GM18858 (cell line): Measurements from ENCODE around the gene TRIM17.

ENCODE experiments used
- ATAC-seq: cut with Tn5 transposase; IDR thresholded peaks from one replicate; pipeline ENCODE4 v1.9.1; 2021; ENCODE audit not compliant: unreplicated experiment

The TRIM17 gene

DNA sequence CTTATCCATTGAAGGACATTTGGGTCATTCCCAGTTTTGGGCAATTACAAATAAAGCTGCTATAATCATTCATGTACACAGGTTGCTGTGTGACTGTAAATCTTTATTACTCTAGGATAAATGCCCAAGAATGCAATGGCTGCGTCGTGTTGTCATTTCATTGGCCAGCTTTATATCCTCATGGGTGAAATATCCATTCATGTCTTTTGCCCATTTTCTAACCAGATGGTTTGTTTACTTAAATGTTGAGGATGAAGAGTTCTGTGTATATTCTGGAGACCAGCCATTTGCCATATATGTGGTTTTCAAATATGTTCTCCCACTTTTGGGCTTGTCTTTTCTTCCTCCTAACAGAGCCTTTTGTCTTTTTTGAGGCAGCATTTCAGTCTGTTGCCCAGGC lies 35.3 kb downstream of the TRIM17 start:
- no peak for ATAC-seq

DNA sequence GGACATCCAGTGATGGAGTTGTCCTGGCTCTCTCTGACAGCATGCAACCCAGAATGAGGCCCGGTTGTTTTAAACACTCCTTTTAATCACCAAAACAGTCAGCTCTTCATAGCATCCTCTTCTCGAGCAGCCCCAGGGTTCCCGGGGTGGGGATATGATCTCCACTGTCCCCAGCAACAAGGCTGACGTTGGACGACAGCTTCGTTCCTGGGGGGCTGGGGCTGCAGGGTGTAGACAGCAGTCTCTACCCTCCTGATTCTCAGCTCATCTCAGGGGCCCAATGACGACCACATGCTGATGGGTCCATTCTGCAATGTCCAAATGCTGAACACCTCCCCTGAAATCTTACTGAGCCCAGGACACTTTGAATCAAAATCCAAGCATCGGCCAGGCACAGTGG lies 37.0 kb downstream of the TRIM17 start:
- ATAC-seq, result no peak

DNA sequence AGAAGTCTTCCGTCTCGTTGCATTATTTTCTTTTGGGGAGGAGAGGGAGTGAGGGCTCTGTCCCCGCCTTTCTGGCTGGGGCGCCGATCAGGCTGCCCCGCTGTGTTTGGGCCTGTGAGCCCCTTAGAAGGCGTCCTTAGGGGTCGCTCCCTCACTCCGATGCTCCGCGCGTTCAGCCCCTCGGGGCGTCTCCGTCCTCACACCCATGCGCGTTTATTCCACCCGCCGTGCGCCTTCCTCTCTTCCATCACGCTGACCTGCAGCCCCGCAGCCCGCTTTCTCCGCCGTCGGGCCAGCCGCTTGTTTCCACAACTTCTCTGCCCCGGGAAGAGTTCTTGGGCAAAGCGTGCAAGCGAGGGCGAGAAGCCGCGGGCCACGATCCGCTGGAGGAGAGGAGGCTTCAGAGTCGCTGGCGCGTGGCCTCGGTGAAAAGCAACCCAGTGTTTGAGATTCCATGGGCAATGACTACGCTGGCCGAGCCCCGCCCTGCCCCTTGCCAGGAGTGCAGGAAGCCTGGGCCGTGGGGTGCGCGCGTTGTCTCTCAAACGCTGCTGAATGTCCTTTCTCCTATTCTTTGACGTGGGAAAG lies 37.7 kb downstream of the TRIM17 start:
- no peak for ATAC-seq

DNA sequence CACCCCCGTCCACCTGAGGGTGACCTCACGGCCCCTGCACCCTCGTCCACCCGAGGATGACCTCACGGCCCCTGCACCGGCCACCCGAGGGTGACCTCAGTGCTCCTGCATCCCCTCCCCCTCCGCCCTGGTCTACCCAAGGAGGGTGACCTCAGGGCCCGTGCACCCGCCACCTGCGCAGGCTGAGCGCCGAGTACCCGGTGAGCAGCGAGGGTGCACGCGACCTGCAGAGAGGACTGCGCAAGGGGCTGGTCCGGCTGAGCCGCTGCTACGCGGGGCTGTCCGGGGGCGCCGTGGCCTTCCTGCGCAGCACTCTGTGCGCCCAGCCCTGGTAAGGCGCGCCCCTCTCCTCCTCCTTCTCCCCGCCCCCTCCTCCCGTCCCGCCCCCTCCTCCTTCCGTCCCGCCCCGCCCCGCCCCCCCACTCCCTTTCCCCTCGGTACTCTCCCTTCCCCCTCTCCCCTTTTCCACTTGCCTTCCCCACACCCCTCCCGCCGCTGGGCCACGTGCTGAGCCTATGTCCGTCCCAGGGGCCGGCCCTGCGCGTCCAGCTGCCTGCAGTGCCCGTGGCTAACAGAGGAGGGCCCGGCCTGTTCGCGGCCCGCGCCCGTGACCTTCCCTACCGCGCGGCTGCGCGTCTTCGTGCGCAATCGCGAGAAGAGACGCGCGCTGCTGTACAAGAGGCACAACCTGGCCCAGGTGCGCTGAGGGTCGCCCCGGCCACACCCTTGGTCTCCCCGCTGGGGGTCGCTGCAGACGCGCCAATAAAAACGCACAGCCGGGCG lies 38.4 kb downstream of the TRIM17 start:
- ATAC-seq, result no peak

DNA sequence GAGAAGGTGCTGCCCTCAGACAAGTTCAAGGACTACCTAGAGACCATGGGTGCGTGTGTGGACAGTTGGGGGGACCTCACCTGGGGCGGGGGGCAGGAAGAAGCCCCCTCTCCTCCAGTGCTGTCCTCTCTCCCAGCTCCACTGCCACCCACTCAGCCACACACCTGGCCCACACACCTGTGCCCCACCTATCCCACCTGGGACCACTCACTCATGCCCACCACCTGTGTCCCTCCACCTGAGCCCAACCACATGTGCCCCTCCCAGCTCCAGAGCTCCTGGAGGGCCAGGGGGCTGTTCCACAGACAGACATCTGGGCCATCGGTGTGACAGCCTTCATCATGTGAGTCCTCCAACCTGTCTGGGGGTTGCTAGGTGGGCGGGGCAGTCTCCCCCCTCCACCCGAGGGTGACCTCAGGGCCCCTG lies 39.0 kb downstream of the TRIM17 start:
- ATAC-seq, result no peak

DNA sequence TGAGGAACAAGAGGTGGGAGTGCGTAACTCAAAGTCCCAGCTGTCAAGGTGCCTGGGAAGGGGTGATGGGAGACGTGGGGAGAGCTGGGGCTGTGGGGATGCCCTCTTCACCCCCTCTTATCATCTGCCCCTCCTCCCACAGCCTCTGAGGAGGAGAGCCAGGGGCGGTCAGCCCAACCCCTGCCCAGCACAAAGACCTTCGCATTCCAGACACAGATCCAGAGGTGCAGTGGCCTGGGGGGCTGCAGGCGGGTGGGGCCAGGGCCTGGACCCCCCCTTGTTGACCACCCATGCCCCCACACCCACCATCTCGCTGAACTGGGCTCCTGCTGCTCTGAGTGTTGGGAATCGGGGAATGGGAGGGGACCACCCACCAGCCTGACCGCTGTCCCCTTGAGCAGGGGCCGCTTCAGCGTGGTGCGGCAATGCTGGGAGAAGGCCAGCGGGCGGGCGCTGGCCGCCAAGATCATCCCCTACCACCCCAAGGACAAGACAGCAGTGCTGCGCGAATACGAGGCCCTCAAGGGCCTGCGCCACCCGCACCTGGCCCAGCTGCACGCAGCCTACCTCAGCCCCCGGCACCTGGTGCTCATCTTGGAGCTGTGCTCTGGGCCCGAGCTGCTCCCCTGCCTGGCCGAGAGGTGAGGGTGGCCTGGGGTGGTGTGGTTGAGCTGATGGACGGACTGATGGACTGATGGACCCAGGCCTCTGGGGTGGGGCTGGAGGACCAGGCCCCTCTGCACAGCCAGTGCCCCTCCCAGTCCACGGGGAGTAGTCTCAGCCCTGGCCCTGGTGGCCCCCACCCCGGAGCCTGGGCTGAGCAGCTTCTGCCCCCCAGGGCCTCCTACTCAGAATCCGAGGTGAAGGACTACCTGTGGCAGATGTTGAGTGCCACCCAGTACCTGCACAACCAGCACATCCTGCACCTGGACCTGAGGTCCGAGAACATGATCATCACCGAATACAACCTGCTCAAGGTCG lies 39.7 kb downstream of the TRIM17 start:
- ATAC-seq, result no peak

DNA sequence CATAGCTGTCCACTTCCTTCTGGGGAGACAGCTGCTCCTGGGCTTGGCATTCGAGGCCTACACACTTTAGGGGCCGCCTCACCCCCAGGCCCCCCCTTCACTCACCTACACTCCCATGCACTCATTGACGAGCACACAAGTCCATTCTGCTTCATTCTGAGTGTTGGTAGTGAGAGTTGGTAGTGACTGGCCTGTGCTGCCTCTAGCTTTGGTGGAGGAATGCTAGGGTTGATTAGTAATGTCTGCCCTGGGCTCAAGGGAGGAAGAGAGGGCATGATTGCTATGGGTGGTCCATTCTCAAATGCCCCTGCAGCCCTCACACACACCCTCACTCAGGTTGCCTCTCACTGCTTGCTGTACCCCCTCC lies 40.4 kb downstream of the TRIM17 start:
- no peak for ATAC-seq

DNA sequence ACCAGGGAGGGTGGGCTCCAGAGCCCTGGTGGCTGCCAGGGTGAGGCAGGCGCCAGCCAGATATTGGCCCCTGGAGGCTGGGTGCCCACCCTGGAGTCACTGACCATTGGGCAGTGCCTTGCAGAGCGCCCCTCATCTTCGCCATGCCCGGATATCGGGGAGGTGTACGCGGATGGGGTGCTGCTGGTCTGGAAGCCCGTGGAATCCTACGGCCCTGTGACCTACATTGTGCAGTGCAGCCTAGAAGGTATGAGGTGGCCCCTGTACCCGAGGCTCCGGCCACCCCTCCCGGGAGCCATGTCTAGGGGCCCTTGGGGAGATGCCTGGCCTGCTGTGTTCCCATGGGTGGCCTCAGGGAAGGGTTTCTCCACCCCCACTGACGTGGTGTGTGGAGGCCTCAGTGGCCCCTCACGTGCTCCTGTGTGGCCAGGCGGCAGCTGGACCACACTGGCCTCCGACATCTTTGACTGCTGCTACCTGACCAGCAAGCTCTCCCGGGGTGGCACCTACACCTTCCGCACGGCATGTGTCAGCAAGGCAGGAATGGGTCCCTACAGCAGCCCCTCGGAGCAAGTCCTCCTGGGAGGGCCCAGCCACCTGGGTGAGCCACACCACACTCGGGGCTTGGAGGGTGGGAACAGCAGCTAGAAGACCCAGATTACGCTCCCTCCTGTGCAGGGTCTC lies 40.9 kb downstream of the TRIM17 start:
- ATAC-seq, result no peak

DNA sequence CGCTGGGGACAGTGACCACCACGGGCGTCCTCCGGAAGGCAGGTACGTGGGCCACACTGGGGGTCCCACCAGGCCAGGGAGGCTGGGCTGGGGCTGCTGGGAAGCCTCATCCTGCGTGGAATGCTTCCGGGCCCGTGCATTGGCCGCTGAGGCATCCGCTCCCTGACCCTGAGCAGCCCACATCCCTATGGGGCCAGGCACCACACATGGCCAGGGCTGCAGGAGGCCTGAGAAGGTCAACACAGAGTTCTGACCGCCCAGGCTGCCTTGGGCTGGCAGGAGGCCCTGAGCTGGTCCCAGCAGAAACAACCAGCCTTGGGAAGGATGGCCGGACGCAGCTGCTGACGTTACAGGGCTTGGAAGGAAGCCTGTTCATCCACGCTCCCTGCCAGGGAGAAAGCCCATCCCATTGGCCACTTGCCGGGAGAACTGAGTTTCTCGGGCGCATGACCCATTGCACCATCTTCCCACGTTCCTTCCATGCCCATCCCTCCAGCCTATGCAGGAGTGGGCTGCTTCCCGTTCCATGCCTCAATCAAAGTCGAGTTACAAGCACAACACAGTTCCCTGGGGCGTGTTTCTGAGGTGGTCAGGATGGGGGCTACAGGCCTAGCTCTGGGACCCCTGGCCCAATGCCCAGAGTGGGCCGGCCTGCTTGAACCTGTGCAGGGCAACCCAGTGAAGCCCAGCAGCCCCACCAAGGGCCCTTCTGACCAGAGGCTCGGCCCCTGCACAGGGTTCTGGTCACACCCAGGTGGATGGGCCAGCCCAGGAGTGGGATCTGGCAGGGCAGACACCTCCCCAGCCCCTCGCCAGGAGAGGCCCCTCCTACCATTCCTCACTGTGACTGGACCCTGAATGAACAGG lies 41.7 kb downstream of the TRIM17 start:
- ATAC-seq, result no peak

DNA sequence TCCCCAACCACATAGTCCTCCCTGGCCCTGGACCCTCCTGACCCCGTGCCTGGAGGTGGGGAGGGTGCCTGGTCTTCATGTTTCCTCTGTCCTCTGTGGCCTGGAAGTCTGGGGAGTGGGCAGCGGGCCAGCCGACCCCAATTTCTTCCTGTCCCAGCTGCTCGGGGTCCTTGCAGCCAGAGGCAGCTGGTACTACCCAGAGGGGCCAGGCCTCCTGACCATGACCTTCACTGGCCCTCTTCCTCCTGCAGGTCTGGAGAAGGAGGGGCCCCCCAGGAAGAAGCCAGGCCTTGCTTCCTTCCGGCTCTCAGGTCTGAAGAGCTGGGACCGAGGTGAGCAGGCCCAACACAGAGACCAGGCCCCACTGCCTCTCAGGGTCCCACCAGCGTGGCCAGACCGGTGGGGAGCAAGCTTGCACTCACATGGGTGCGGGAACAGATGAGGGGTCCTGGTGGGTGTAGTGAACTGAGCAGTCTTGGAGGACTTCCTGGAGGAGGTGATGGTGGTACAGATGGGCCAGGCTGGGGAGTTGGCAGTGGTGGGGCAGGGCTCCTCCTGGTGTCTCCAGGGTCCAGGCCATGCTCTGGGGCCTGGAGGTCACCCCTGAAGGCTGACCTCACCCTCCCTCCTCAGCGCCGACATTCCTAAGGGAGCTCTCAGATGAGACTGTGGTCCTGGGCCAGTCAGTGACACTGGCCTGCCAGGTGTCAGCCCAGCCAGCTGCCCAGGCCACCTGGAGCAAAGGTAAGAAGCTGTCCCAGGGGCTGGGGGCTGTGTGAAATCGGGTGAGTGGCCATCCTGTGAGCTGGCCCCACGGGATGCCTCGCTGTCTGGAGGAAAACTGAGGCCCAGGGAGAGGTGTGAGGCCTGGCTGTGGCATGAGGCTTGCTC lies 42.7 kb downstream of the TRIM17 start:
- ATAC-seq, result no peak

DNA sequence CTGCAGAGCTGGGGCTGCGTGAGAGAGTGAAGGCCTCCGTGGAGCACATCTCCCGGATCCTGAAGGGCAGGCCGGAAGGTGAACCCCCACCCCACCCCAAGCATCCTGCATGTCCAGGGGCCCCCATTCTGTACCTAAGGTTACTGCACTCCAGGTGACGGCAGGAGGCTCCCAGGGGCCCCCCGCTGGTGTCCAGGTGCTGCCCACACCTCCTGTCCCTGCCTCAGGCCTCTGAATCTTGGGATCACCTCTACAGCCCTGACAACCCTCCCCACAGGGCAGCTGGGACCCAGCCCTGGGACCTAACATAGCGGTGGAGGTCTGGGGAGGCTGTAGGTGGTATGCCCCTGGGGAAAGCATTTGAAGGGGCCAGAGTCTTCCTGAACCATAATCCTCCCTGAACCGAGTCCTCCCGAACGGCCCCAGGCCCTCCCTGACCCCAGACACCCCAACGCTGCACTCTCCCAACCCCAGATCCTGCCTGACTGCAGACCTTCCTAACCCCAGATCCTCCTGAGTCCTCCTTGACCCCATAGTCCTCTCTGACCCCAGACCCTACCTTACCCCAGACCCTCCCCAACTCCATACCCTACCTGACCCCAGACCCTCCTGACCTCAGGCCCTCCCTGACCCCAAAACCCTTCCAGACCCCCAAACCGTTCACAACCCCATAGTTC lies 43.5 kb downstream of the TRIM17 start:
- no peak for ATAC-seq

DNA sequence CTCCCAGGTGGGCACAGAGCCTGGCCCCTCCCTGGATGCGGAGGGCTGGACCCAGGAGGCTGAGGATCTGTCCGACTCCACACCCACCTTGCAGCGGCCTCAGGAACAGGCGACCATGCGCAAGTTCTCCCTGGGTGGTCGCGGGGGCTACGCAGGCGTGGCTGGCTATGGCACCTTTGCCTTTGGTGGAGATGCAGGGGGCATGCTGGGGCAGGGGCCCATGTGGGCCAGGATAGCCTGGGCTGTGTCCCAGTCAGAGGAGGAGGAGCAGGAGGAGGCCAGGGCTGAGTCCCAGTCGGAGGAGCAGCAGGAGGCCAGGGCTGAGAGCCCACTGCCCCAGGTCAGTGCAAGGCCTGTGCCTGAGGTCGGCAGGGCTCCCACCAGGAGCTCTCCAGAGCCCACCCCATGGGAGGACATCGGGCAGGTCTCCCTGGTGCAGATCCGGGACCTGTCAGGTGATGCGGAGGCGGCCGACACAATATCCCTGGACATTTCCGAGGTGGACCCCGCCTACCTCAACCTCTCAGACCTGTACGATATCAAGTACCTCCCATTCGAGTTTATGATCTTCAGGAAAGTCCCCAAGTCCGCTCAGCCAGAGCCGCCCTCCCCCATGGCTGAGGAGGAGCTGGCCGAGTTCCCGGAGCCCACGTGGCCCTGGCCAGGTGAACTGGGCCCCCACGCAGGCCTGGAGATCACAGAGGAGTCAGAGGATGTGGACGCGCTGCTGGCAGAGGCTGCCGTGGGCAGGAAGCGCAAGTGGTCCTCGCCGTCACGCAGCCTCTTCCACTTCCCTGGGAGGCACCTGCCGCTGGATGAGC lies 44.3 kb downstream of the TRIM17 start:
- no peak for ATAC-seq

DNA sequence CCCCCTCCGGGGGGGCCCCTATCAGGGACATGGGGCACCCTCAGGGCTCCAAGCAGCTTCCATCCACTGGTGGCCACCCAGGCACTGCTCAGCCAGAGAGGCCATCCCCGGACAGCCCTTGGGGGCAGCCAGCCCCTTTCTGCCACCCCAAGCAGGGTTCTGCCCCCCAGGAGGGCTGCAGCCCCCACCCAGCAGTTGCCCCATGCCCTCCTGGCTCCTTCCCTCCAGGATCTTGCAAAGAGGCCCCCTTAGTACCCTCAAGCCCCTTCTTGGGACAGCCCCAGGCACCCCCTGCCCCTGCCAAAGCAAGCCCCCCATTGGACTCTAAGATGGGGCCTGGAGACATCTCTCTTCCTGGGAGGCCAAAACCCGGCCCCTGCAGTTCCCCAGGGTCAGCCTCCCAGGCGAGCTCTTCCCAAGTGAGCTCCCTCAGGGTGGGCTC lies 44.9 kb downstream of the TRIM17 start:
- ATAC-seq, result no peak

DNA sequence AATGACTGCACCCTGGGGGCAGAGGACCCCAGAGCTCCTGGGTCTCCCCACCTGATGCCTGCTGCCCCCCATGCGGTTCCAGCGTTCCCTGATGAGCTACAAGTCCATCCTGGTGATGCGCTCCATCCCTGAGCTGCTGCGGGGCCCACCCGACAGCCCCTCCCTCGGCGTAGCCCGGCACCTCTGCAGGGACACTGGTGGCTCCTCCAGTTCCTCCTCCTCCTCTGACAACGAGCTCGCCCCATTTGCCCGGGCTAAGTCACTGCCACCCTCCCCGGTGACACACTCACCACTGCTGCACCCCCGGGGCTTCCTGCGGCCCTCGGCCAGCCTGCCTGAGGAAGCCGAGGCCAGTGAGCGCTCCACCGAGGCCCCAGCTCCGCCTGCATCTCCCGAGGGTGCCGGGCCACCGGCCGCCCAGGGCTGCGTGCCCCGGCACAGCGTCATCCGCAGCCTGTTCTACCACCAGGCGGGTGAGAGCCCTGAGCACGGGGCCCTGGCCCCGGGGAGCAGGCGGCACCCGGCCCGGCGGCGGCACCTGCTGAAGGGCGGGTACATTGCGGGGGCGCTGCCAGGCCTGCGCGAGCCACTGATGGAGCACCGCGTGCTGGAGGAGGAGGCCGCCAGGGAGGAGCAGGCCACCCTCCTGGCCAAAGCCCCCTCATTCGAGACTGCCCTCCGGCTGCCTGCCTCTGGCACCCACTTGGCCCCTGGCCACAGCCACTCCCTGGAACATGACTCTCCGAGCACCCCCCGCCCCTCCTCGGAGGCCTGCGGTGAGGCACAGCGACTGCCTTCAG lies 45.5 kb downstream of the TRIM17 start:
- no peak for ATAC-seq

DNA sequence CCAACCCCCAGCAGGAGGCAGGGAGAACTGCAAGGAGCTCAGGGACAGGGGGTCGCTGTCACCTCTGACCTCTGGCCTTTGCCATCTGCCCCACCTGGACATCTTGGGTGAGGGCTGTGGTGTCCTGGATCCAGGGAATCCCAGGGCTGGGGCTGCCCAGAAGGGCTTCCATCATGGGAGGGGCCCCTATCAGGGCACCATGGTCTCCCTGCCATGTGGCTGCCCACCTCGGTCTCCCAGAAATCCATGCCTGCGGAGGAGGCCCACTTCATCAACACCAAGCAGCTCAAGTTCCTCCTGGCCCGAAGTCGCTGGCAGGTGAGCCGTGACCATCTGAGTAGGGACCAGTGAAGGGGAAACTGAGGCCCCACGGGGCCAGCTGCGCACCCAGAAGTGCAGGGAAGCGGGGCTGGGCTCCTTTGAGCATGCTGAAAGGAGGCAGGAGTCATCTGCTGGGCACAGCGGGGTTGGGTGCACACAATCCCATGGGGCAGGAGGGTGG lies 46.2 kb downstream of the TRIM17 start:
- no peak for ATAC-seq

DNA sequence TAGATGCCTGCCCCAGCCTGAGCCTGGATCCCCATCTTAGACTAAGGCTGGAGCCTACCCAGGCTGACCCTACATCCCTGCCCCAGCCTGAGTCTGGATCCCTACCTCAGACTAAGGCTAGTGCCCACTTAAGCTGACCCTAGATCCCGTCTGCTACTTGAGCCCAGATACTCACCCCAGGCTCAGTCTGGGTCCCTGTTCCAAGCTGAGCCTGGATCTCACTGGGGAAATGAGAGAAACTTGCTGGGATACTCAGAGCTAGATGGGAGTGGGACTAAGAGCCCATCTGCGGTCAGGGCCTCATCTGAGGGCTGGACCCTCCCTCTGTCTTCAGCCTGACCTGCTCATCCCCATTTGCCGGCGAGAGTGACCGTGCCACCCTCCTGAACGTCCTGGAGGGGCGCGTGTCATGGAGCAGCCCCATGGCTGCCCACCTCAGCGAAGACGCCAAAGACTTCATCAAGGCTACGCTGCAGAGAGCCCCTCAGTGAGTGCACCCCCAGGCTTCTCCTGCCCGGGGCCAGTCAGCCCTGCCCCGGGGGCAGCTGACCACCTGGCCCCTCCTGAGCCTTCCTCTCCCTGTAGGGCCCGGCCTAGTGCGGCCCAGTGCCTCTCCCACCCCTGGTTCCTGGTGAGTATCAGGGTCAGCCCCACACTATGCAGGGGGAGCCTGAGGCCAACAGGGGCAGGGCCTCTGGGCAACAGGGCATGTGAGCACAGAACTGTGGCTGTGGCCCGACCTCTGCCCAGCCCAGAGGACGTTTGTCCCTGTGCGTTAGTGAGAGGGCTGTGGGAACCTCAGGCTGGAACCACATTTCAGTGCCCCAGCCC lies 46.8 kb downstream of the TRIM17 start:
- no peak for ATAC-seq
